WTC11 (cell line): ENCODE measurements around the gene C1D.

Experiments
- NFE2L1 ChIP-seq: sonication (generic); formaldehyde crosslinking; IDR thresholded peaks from 2 replicates; pipeline ENCODE4 v1.8.1; 2023; ENCODE audit warnings: missing genetic modification reagents
- NR2C2 ChIP-seq: sonication (generic); formaldehyde crosslinking; IDR thresholded peaks from 2 replicates; pipeline ENCODE4 v1.8.0; 2022; ENCODE audit warnings: mild to moderate bottlenecking, missing genetic modification reagents
- ZNF263 ChIP-seq: sonication (generic); formaldehyde crosslinking; IDR thresholded peaks from 2 replicates; pipeline ENCODE4 v1.8.1; 2022; ENCODE audit warnings: low read depth, mild to moderate bottlenecking, moderate library complexity, missing genetic modification reagents
- TF ChIP-seq, protein P1 (sequence below): fragments of 200-600 bp; IDR thresholded peaks from 2 replicates; pipeline ENCODE4 v1.8.0; 2022; ENCODE audit warnings: antibody characterized with exemption
- TF ChIP-seq, protein P2 (sequence below): sonication (generic); formaldehyde crosslinking; IDR thresholded peaks from 2 replicates; pipeline ENCODE4 v1.8.1; 2022; ENCODE audit warnings: mild to moderate bottlenecking, moderate library complexity, missing genetic modification reagents
- TF ChIP-seq, protein P3 (sequence below): sonication (generic); formaldehyde crosslinking; IDR thresholded peaks from 2 replicates; pipeline ENCODE4 v1.8.1; 2023; ENCODE audit warnings: mild to moderate bottlenecking, missing genetic modification reagents, moderate library complexity
- TF ChIP-seq, protein P4 (sequence below): sonication (generic); formaldehyde crosslinking; IDR thresholded peaks from 2 replicates; pipeline ENCODE4 v1.8.0; 2022; ENCODE audit warnings: mild to moderate bottlenecking, missing genetic modification reagents

DNA sequence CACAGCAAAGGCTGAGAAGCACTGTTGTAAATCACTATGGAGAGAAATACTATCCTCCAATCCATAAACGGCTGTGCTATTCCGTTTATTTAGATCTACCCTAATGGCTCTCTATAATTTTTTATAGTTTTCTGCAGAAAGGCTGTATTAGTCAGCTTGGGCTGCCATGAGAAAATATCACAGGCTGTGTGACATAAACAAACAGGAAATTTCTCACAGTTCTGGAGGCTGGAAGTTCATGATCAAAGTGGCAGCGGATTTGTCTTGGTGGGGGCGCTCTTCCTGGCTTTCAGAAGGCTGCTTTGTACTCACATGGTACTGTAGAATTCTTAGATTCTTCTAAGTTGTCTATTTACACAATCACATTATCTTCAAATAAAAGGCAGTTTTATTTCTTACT lies 44.1 kb downstream of the C1D start:
- TF ChIP-seq, protein P1, sequence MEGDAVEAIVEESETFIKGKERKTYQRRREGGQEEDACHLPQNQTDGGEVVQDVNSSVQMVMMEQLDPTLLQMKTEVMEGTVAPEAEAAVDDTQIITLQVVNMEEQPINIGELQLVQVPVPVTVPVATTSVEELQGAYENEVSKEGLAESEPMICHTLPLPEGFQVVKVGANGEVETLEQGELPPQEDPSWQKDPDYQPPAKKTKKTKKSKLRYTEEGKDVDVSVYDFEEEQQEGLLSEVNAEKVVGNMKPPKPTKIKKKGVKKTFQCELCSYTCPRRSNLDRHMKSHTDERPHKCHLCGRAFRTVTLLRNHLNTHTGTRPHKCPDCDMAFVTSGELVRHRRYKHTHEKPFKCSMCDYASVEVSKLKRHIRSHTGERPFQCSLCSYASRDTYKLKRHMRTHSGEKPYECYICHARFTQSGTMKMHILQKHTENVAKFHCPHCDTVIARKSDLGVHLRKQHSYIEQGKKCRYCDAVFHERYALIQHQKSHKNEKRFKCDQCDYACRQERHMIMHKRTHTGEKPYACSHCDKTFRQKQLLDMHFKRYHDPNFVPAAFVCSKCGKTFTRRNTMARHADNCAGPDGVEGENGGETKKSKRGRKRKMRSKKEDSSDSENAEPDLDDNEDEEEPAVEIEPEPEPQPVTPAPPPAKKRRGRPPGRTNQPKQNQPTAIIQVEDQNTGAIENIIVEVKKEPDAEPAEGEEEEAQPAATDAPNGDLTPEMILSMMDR: no peak
- TF ChIP-seq NFE2L1: no peak
- TF ChIP-seq, protein P2, sequence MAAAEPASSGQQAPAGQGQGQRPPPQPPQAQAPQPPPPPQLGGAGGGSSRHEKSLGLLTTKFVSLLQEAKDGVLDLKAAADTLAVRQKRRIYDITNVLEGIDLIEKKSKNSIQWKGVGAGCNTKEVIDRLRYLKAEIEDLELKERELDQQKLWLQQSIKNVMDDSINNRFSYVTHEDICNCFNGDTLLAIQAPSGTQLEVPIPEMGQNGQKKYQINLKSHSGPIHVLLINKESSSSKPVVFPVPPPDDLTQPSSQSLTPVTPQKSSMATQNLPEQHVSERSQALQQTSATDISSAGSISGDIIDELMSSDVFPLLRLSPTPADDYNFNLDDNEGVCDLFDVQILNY (CRISPR knock-in tag): no peak
- TF ChIP-seq, protein P3, sequence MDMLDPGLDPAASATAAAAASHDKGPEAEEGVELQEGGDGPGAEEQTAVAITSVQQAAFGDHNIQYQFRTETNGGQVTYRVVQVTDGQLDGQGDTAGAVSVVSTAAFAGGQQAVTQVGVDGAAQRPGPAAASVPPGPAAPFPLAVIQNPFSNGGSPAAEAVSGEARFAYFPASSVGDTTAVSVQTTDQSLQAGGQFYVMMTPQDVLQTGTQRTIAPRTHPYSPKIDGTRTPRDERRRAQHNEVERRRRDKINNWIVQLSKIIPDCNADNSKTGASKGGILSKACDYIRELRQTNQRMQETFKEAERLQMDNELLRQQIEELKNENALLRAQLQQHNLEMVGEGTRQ: no peak
- no peak for TF ChIP-seq NR2C2
- no peak for TF ChIP-seq ZNF263 (CRISPR knock-in tag)
- TF ChIP-seq, protein P4, sequence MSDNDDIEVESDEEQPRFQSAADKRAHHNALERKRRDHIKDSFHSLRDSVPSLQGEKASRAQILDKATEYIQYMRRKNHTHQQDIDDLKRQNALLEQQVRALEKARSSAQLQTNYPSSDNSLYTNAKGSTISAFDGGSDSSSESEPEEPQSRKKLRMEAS: no peak
